OCI-LY1 (cell line): ENCODE results near the gene TMED10.

ENCODE experiments used
- CTCF ChIP-seq: fragments of 200-600 bp; sonication (generic), shearing (Covaris generic); IDR thresholded peaks from 2 replicates; pipeline ENCODE4 v1.5.1; 2017; ENCODE audit warnings: mild to moderate bottlenecking, antibody characterized with exemption, low read length, moderate library complexity, mixed read lengths
- EZH2 ChIP-seq: fragments of 200-600 bp; sonication (generic), shearing (Covaris generic); IDR thresholded peaks from 2 replicates; pipeline ENCODE4 v1.8.0; 2017; ENCODE audit warnings: borderline replicate concordance, mixed run types, mild to moderate bottlenecking, antibody characterized with exemption, low read length, moderate library complexity, mixed read lengths

- TF ChIP-seq CTCF (no peak), EZH2 (no peak)
Observed at GRCh38 chr14:75182821-75183220, 6.4 kb upstream of the TMED10 start.
